Bronchial epithelial cell (primary cell): ENCODE measurements around the gene PTPN23. TPM values are rescaled to one million over a fixed set of nuclear protein-coding genes. Genes with fewer than 3 reads are reported as not detected.

Experiments used
- DNase-seq: peaks from one replicate; pipeline ENCODE4 v3.0.0-alpha.2; 2010; ENCODE audit warnings: low read depth
- FAIRE-seq: peaks from 2 replicates; lab custom pipeline; 2011; peaks lifted over from hg19 to GRCh38; lab: Jason Lieb, UNC
- H3K27me3 ChIP-seq: 2 replicates; pipeline ENCODE4 v1.5.1; 2011; ENCODE audit warnings: low read length; ENCODE audit not compliant: control insufficient read depth, insufficient read depth
- H3K36me3 ChIP-seq: 2 replicates; pipeline ENCODE4 v1.5.1; 2011; ENCODE audit warnings: low read length; ENCODE audit not compliant: control insufficient read depth, insufficient read depth
- H3K4me3 ChIP-seq: 2 replicates; pipeline ENCODE4 v1.5.1; 2011; ENCODE audit warnings: mild to moderate bottlenecking, low read depth, low read length, control low read depth
- CTCF ChIP-seq: IDR thresholded peaks from 2 replicates; pipeline ENCODE4 v1.5.1; 2011; ENCODE audit warnings: mild to moderate bottlenecking, moderate library complexity, low read length, control low read depth, inconsistent platforms; ENCODE audit not compliant: insufficient read depth, severe bottlenecking
- total RNA-seq: library from RNA; depleted of rRNA; stranded (reverse); fragments of >200 nt; gene quantifications from 2 replicates; pipeline ENCODE4 v1.2.1, GENCODE V29; 2014

The PTPN23 gene
- total RNA-seq, 1 donor from 2014 or later, result 12.6 TPM

DNA sequence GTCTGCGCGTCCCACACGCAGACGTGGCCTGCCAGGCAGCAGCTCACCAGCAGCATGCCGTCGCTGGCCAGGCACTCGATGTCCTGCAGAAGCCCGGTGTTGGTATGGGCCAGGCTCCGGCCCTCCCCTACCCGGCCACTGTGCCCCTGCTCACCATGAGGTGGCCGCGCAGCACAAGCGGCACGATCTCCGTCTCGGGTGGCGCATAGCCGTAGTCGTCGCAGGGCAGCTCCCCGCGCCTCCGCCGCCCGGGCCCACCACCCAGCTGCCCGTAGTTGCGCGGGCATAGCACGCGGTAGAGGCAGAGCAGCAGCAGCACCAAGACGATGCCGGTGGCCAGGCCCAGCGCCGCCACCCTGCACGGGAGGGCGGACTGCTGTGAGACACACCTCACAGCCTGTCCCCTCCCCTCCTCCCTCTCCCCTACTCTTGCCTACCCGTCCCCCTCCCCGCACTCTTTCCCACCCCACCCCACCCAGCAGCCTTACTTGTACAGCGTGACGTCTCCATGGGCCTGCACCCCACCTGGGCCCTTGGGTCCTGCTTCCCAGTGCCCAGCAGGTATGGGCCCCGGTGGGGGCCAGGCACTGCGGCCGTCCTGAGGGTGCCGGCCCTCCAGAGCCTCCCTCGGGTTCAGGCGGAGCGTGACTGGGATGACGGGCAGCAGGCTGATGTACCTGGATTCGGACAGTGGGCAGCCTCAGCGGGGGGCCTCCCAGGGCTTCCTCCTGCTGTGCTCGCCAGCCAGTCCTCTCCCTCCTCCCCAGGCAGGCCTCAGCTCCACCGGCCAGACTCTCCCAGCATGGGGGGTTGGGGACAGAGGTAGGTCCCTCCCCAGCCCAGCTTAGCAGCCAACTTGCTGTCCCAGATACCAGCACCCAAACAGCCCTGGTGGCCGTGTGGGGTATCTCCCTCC lies 37.6 kb downstream of the PTPN23 start:
- Histone ChIP-seq H3K27me3 (no peaks in the 10 kb centered on the region), H3K36me3 (peaks cover 38% of the 10 kb centered on the region), H3K4me3 (no peak overlapping the region)
- no peak for TF ChIP-seq CTCF
- FAIRE-seq (no peak), DNase-seq (no peak)

- Histone ChIP-seq H3K27me3 (no peaks in the 10 kb centered on the region), H3K4me3 (no peak overlapping the region), H3K36me3 (peaks cover 33% of the 10 kb centered on the region)
- TF ChIP-seq CTCF, result no peak
- no peak for FAIRE-seq
- no peak for DNase-seq
Observed at GRCh38 chr3:47419083-47420043, 38.5 kb downstream of the PTPN23 start.

GRCh38 chr3:47420044-47420430 lies 39.2 kb downstream of the PTPN23 start:
- DNase-seq (no peak), FAIRE-seq (no peak)
- Histone ChIP-seq H3K27me3 (no peaks in the 10 kb centered on the region), H3K36me3 (peaks cover 28% of the 10 kb centered on the region), H3K4me3 (no peak overlapping the region)
- TF ChIP-seq CTCF, result no peak

DNA sequence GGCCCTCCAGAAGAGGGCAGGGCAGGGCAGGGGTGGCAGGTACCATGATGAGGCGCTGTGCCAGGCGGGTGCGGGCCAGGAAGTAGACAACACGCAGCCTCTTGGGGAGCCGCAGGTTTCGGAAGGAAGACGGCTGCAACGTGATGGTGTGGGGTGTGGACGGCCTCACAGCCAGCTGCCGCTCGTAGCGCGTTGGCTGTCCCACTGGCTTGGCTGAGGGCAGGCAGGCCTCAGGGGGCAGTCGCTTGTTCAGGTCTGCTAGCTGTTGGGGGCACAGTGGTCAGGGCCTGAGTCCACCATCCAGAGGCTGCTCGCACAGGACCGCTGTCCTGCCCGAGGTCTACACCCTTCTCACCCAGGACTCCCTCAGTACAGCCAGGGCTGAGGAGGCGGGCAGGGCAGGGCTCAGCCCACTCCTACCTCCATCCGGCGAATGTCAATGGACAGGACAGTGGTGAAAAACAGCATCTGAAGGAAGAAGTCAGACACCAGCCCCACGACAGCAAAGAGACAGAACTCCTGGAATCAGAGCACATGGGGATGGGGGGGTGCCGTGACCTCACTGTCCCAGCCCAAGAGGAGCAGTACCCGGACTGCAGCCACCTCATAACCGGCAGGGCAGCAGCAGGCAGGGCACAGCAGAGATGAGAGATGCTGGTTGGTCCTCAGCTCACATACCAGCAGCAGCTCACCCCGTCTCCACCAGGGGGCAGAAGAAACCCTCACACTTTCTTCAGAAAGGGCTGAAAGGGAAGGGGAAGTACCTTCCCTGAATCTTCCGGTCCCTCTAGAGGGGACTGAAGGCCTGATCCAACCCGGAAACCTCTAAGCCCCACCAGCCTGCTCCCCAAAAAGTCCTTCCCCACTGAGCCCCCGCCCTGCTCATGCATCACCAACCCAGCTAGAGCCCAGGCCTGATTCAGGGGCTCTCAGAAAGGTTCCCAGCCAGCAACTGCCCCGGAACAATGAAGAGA lies 40.0 kb downstream of the PTPN23 start:
- FAIRE-seq (peak; percentile 40), DNase-seq (peak; percentile 75)
- no peak overlapping the region for H3K4me3 ChIP-seq
- H3K36me3 ChIP-seq, result peaks cover 28% of the 10 kb centered on the region
- peak; percentile 95 for TF ChIP-seq CTCF
- no peaks in the 10 kb centered on the region for H3K27me3 ChIP-seq
